DMS79 (cell line): ENCODE measurements around the gene OSBPL2.

ENCODE experiments used
- DNase-seq: peaks from one replicate; lab custom pipeline; 2025; lab: John Stamatoyannopoulos, UW

The OSBPL2 gene

GRCh38 chr20:62301773-62302340 is 63.5 kb downstream of the OSBPL2 start:
- DNase-seq = no peak

DNA sequence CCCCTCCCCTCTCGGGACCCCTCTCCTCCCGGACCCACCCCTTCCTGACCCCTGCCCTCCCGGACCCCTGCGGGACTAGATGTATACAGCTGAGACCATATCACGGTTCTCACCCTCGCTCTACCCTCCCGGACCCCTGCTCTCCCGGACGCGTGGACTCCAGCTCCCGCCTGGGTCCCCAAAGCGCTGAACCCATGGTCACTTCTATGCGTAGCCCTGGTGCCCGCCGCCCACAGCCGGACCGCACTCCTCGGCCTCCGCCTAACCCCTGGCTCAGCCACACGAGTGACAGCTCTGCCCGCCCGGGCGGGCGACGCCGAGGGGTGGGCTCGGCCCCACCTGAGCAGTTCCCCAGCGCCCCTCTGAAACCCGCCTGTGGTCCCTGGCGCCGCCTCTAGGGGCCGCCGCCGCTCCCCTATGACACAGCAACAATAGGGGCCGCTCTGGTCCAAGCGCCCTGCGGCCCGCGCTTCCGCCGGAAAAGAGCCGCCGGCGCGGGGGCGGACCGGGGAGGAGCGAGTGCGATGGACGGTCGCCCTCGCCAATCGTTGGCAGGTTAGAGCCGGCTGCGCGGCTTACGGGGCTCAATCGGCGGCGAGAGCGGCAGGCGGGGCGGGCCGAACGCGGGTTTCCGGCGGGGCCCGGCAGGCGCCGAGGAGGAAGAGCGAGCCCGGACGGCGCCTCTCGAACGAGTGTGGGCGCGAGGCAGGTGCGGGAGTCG is 64.2 kb downstream of the OSBPL2 start, which contains the start of gene ADRM1:
Gene ADRM1, plus strand, starts transcription at position 657 of the 721 bp plus-strand sequence. CDS start 572 bp downstream, outside the sequence.
- DNase-seq = peak; percentile 79

DNA sequence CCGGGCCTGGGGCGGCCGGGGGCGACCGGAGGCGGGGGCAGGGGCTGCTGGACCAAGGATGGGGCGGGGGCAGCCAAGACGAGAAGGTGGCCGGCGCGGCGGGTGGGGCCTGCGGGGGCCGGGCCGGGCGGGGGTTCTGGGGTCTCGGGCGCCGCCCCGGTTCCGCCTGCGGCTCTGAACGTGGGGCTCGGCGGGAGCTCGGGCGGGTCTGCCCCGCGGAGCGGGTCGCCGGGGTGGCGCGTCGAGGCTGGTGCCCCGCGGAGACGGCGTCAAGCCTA is 64.7 kb downstream of the OSBPL2 start:
- DNase-seq = no peak

GRCh38 chr20:62303340-62304226 is 65.3 kb downstream of the OSBPL2 start:
- DNase-seq = no peak

GRCh38 chr20:62304331-62305148 is 66.2 kb downstream of the OSBPL2 start:
- no peak for DNase-seq

GRCh38 chr20:62305149-62305764 is 66.9 kb downstream of the OSBPL2 start:
- no peak for DNase-seq

DNA sequence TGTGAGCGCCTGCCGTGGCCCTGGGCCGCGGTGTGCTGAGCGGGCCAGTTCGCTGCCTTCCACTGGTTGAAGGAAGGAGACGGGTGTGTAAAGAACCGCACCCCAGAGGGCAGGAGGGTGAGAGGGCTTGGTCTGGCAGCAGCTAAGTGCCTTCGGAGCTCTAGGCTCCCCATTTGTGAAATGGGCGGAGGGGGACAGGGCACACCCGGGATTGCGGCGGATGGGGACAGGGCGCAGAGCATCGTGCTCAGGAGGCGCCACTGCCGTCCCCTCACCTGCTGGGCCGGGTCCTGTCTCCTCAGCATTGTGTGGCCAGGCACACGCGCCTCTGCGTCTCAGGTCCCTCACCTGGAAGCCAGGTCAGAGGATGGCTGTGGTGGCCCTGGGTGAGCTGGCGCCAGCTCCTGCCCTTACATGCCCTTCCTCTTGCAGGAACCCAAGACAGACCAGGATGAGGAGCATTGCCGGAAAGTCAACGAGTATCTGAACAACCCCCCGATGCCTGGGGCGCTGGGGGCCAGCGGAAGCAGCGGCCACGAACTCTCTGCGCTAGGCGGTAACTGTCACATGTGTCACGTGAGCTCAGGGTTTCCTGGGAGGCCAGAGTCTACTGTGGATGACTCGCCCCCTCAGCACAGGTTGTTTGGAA is 67.6 kb downstream of the OSBPL2 start:
- no peak for DNase-seq

DNA sequence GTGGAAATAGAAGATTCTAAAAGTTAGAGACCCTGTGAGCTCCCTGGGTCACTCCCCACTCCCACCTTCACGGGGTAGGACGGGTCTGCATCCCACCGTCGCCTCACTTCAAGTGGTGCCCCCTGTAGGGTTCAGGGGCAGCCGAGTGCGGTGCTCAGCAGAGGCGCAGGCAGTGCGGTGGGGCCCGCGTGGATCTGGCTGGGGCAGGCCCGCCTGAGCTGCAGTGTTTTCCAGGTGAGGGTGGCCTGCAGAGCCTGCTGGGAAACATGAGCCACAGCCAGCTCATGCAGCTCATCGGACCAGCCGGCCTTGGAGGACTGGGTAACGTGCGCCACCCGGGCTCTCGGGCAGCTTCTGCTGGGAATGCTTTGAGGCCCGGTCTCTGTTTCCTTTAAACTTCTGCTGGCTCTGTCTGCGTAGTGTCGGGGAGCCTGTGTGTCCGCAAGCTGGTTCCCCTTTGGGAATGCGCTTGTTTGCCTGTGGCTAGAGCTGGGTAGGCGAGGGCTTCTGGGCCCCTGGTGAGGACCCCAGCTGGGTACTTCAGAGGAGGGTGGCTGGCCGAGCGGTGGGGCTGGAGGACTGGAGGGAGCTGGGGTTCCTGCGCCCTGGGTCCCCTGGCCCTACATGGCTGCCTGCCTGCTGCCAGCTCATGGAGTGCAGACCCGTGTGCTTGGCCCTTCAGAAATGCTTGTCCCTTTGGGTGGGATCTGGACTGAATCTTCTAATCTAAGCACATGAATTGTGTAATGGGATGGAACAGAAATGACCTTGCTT is 68.3 kb downstream of the OSBPL2 start:
- no peak for DNase-seq

DNA sequence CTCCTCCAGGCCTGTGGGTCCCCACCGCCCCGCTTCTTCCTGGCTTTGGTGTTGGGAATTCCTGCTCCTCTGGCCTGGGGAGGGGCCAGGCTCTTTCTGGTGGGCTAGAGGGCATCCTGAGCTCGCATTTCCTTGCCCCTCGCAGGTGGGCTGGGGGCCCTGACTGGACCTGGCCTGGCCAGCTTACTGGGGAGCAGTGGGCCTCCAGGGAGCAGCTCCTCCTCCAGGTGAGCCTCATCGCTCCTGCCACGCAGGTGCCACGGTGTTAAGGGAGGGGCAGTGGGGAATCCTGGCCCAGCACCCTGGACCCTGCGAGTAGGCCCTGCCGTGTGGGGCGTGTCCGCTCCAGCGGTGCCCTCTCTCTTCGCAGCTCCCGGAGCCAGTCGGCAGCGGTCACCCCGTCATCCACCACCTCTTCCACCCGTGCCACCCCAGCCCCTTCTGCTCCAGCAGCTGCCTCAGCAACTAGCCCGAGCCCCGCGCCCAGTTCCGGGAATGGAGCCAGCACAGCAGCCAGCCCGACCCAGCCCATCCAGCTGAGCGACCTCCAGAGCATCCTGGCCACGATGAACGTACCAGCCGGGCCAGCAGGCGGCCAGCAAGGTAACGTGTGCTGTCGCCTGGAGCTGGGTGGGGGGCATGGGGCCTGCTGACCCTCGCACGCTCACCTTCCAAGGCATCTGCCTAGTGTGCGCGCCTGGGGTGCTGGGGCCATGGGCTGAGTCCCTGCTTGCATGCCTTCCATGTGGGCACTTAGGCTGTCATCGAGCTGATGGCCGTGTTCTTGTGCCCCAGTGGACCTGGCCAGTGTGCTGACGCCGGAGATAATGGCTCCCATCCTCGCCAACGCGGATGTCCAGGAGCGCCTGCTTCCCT is 69.1 kb downstream of the OSBPL2 start:
- no peak for DNase-seq

GRCh38 chr20:62308102-62308822 is 69.9 kb downstream of the OSBPL2 start:
- DNase-seq = no peak

DNA sequence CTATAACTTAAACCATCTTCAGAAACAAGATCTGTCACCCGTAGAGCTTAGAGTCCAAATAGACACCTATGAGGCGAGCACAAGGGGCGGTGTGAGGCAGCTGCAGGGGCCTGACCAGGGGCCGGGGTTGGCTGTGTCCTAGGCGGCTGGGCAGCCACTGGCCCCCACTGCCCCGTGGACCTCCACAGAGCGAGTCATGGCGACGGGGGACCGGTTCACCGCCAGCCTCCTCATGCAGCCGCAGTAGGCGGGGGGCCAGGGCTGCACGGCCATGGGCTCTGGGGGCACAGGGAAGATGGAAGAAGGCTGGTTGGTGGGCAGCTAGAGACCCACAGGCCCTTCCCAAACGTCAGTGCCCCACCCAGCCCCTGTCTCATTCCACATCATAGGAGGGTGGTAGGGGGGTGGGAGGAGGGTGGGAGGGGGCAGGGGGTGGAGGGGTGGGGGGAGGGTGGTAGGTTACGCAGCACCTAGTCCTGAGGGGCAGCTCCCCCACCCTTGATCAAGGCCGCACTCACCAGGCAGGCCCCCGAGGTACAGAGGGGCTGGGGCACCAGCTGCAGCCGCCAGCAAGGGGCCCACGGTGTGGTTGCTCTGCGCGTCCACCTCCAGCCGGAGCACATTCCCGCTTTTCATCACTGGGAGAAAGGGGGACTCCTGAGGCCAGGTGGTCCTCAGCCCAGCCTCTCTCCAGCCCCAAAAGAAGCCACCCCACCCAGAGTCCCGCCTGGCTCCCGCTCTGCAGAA is 71.0 kb downstream of the OSBPL2 start:
- DNase-seq = no peak

DNA sequence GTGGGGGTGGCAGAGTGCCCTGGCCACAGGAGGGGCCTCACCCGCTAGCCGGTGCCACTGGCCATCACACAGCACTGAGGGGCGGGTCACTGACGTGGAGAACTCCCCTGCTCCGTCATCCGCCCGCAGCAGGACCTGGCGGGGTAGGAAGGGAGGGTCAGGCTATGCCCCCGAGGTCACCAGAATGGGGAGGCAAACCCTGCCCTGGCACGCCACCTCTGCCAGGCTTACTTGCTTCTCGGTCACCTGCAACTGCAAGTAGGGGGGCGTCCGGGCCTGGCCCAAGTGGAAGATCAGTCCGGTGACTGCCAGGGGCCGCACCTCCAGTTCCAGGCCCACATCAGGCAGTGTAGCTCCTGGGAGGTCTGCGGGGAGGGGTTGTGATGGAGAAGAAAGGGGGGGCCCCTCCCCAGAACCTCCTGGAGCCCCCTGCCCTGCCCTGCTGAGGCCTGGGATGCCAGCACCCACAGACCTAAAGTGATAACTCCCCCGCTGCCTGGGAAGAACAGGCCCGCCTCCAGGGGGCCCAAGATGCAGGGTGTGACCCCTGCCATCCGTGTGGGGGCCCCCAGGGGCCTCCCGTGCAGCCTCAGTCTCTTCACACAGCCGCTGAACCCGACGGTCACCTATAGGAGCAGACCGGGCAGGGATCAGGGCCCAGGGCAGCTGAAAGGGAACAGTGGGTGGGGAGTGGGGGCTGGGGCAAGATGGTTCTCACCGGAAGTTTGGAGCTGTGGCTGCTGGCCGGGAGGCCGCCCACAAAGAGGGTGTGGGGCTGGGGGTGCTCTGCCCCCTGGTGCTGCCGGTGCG is 71.8 kb downstream of the OSBPL2 start:
- no peak for DNase-seq

DNA sequence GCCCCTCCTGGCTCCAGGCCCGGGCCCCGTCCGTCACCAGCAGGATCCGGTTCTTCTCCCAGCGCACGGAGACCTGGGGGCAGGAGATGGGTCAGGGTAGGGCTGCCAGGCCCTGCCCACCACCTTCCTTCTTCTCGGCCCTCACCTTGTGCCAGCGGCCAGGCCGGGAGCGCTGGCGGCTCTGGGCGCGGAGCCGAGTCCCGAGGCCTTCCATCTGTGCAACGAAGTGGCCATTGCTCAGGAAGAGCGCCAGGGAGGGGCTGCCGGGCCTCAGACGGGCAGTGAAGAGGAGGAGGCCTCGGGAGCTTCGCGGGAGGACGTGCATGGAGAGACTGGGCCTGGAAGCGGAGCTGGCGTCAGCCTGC is 72.4 kb downstream of the OSBPL2 start:
- no peak for DNase-seq

DNA sequence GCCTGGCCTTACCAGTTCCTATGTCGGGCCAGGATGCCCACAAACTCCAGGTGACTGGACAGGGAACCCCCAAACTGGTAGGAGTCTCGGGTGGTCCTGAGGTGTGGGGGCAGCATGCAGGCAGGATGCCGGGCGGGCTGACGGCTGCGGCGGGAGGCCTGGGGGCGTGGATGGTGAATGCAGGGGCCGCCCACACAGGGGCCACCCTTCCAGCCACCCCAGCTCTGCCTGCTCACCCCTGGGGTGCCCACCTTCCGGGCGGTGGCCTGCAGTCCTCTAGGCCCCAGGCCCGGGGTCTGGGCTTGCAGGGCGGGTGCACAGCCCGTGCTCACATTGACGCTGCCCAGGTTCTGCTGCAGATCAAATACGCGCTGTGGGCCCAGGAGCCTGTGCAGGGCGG is 72.8 kb downstream of the OSBPL2 start:
- no peak for DNase-seq

- DNase-seq = no peak
These were observed 73.7 kb downstream of the OSBPL2 start for GRCh38 chr20:62311832-62312661.

DNA sequence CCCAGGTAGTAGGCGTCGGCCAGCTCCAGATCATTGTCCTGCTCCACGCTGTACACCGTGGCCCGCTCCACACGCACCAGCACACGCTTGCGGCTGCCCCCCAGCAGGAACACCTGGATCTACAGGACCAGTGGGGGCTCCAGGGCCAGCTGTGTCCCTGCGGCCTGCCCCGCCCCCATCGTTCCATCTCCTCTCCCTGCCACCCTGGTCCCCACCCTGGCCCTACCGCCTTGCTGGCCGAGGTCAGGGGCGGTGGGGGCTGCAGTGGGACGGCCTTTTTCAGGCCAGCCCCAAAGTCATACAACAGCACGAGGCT is 74.3 kb downstream of the OSBPL2 start:
- DNase-seq = no peak

DNA sequence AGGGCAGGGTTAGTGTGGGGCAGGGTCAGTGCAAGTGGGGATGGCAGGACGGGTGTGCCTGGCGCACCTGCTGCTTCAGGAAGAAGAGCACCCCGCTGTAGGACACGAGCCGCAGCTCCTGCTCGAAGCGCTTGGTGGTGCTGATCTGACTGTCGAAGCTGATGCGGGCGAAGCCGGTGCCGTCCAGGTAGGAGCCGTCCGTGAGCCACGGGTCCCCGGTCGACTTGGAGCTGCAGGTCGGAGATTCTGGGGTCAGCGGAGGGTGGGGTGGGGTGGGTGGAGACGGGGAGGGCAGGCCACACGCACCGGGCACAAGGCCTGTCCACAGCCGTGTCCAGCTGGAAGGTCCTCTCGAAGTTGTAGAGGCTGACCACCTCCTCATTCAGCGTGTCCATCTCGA is 74.7 kb downstream of the OSBPL2 start:
- no peak for DNase-seq
